SK-N-SH (cell line): ENCODE measurements around the gene DNAJB8. TPM values are rescaled to one million over a fixed set of nuclear protein-coding genes. Genes with fewer than 3 reads are reported as not detected.

Experiments used
- CTCF ChIA-PET: fragments of 300-600, 350-600 bp; formaldehyde crosslinking; extraction: SDS; loops from one replicate; lab custom pipeline; 2021; lab: Yijun Ruan, JAX
- POLR2A ChIA-PET: fragments of 350-600 bp; sonication (Branson Sonifier 250); formaldehyde crosslinking; extraction: SDS; loops from one replicate; lab custom pipeline; 2020; ENCODE audit warnings: antibody characterized with exemption, inconsistent platforms; lab: Yijun Ruan, JAX
- DNase-seq: peaks from one replicate; pipeline ENCODE4 v3.0.0; 2012
- H2AFZ ChIP-seq: fragments of 200-600 bp; sonication (generic); 2 replicates; pipeline ENCODE4 v1.8.1; 2016; ENCODE audit warnings: antibody characterized with exemption, mild to moderate bottlenecking, low read depth
- H3F3A ChIP-seq: fragments of 200-600 bp; sonication (generic); replicated peaks from 2 replicates; pipeline ENCODE3; 2016; ENCODE audit warnings: antibody characterized with exemption, mild to moderate bottlenecking; ENCODE audit not compliant: insufficient read depth
- H3K27ac ChIP-seq, 2 experiments: fragments of 200-500 bp in 1 of 2; fragments of 200-600 bp in 1 of 2; sonication (Bioruptor generic) in 1 of 2; sonication (generic), shearing (Covaris generic) in 1 of 2; 2 replicates each; pipeline versions ENCODE4 v1.5.1 to v1.6.1; 2014 to 2016; ENCODE audit warnings: low read depth in 2 of 2, inconsistent platforms in 1 of 2, low read length in 1 of 2, mild to moderate bottlenecking in 1 of 2, mixed read lengths in 1 of 2
- H3K27me3 ChIP-seq: fragments of 200-600 bp; sonication (generic), shearing (Covaris generic); 2 replicates; pipeline ENCODE4 v1.6.1; 2016; ENCODE audit warnings: mixed run types; ENCODE audit not compliant: insufficient read depth
- H3K36me3 ChIP-seq, 2 experiments: fragments of 200-500 bp in 1 of 2; fragments of 200-600 bp in 1 of 2; sonication (Bioruptor generic) in 1 of 2; sonication (generic) in 1 of 2; replicated peaks in 1 of 2; 2 replicates each; pipeline versions ENCODE3 to v1.5.1; 2014 to 2016; ENCODE audit warnings: low read length in 1 of 2, mild to moderate bottlenecking in 1 of 2; ENCODE audit not compliant: insufficient read depth in 2 of 2, control insufficient read depth in 1 of 2
- H3K4me1 ChIP-seq, 2 experiments: fragments of 200-500 bp in 1 of 2; fragments of 200-600 bp in 1 of 2; sonication (Bioruptor generic) in 1 of 2; sonication (generic), shearing (Covaris generic) in 1 of 2; 2 replicates each; pipeline versions ENCODE4 v1.5.1 to v1.6.1; 2014 to 2016; ENCODE audit warnings: low read depth in 1 of 2, low read length in 1 of 2, mixed run types in 1 of 2; ENCODE audit not compliant: insufficient read depth in 2 of 2, control insufficient read depth in 1 of 2
- H3K4me2 ChIP-seq: fragments of 200-600 bp; sonication (generic), shearing (Covaris generic); 2 replicates; pipeline ENCODE4 v1.6.1; 2017; ENCODE audit warnings: mixed run types
- H3K4me3 ChIP-seq, 2 experiments: fragments of 200-500 bp in 1 of 2; fragments of 200-600 bp in 1 of 2; sonication (Bioruptor generic) in 1 of 2; sonication (generic), shearing (Covaris generic) in 1 of 2; 2 replicates each; pipeline versions ENCODE4 v1.5.1 to v1.8.1; 2014 to 2016; ENCODE audit warnings: low read depth in 2 of 2, inconsistent platforms in 1 of 2, low read length in 1 of 2, mild to moderate bottlenecking in 1 of 2, mixed read lengths in 1 of 2, moderate library complexity in 1 of 2
- H3K79me2 ChIP-seq: fragments of 200-600 bp; sonication (generic); 2 replicates; pipeline ENCODE4 v1.8.1; 2017; ENCODE audit warnings: mild to moderate bottlenecking; ENCODE audit not compliant: insufficient read depth
- H3K9ac ChIP-seq: fragments of 200-600 bp; sonication (generic); 2 replicates; pipeline ENCODE4 v1.6.1; 2017; ENCODE audit warnings: mixed run types
- H3K9me2 ChIP-seq: fragments of 200-600 bp; sonication (generic); 2 replicates; pipeline ENCODE4 v1.6.1; 2017; ENCODE audit warnings: mixed run types
- H3K9me3 ChIP-seq: fragments of 200-600 bp; sonication (generic); 2 replicates; pipeline ENCODE4 v1.6.1; 2017; ENCODE audit warnings: mixed run types, mild to moderate bottlenecking, moderate library complexity
- H4K20me1 ChIP-seq: fragments of 200-600 bp; sonication (generic); 2 replicates; pipeline ENCODE4 v1.6.1; 2017; ENCODE audit warnings: mild to moderate bottlenecking, mixed run types; ENCODE audit not compliant: insufficient read depth
- CHD2 ChIP-seq: fragments of 150-350 bp; IDR thresholded peaks from 2 replicates; pipeline ENCODE4 v1.6.1; 2018; ENCODE audit warnings: low read length; ENCODE audit not compliant: partially characterized antibody
- ELF1 ChIP-seq: IDR thresholded peaks from 2 replicates; pipeline ENCODE4 v1.4.0; 2012
- EP300 ChIP-seq, 2 experiments: IDR thresholded peaks; 2 replicates each; pipeline versions ENCODE4 v1.4.0 to v1.6.1; 2012; ENCODE audit warnings: borderline replicate concordance in 1 of 2, low read depth in 1 of 2, low read length in 1 of 2
- FOSL2 ChIP-seq: IDR thresholded peaks from 2 replicates; pipeline ENCODE4 v1.4.0; 2012; ENCODE audit warnings: low read depth, mild to moderate bottlenecking, moderate library complexity, borderline replicate concordance
- FOXJ3 ChIP-seq: sonication (generic); formaldehyde crosslinking; IDR thresholded peaks from 2 replicates; pipeline ENCODE4 v1.5.1; 2020; ENCODE audit warnings: mild to moderate bottlenecking, missing genetic modification reagents
- FOXM1 ChIP-seq: IDR thresholded peaks from 2 replicates; pipeline ENCODE4 v1.4.0; 2012; ENCODE audit warnings: low read depth, mild to moderate bottlenecking
- MAX ChIP-seq: IDR thresholded peaks from 2 replicates; pipeline ENCODE4 v1.4.0; 2012; ENCODE audit warnings: low read depth
- MXI1 ChIP-seq: IDR thresholded peaks from 2 replicates; pipeline ENCODE4 v1.6.1; 2012; ENCODE audit warnings: mild to moderate bottlenecking, low read depth, low read length, improper control_type of control experiment
- NFIC ChIP-seq: IDR thresholded peaks from 2 replicates; pipeline ENCODE4 v1.4.0; 2012; ENCODE audit warnings: borderline replicate concordance
- RAD21 ChIP-seq: IDR thresholded peaks from 2 replicates; pipeline ENCODE4 v1.6.1; 2012; ENCODE audit warnings: mild to moderate bottlenecking, low read length
- RCOR1 ChIP-seq: fragments of 150-350 bp; IDR thresholded peaks from 2 replicates; pipeline ENCODE4 v1.6.1; 2017; ENCODE audit warnings: antibody characterized with exemption, low read length
- REST ChIP-seq: IDR thresholded peaks from 2 replicates; pipeline ENCODE4 v1.6.1; 2012; ENCODE audit warnings: mild to moderate bottlenecking, low read depth, low read length, moderate library complexity
- RXRA ChIP-seq: IDR thresholded peaks from 2 replicates; pipeline ENCODE4 v1.4.0; 2012; ENCODE audit warnings: low read depth, mild to moderate bottlenecking, borderline replicate concordance
- TAF1 ChIP-seq: IDR thresholded peaks from 2 replicates; pipeline ENCODE4 v1.6.1; 2012; ENCODE audit warnings: low read depth, mild to moderate bottlenecking, low read length, moderate library complexity, borderline replicate concordance
- TCF12 ChIP-seq: IDR thresholded peaks from 2 replicates; pipeline ENCODE4 v1.4.0; 2012
- TEAD4 ChIP-seq: IDR thresholded peaks from 2 replicates; pipeline ENCODE4 v1.4.0; 2012; ENCODE audit warnings: mild to moderate bottlenecking, borderline replicate concordance; ENCODE audit not compliant: insufficient read depth
- USF2 ChIP-seq: fragments of 150-350 bp; IDR thresholded peaks from 2 replicates; pipeline ENCODE4 v1.6.1; 2017; ENCODE audit warnings: antibody characterized with exemption, low read length, low read depth, borderline replicate concordance
- YY1 ChIP-seq: IDR thresholded peaks from 2 replicates; pipeline ENCODE4 v1.4.0; 2012; ENCODE audit warnings: low read depth, mild to moderate bottlenecking
- ZBTB33 ChIP-seq: IDR thresholded peaks from 2 replicates; pipeline ENCODE4 v1.4.0; 2012; ENCODE audit warnings: low read depth, borderline replicate concordance
- WGBS: methylation state at CpG from one replicate; pipeline ENCODE4 v1.1.6; 2017; ENCODE audit warnings: low lambda C conversion rate; 5-methylcytosine and 5-hydroxymethylcytosine counted together
- polyA plus RNA-seq, 3 experiments: library from polyadenylated mRNA; depleted of rRNA; stranded (reverse); fragments of >200 nt; gene quantifications; 2 replicates each; pipeline ENCODE4 v1.2.3, GENCODE V29; 2012

DNAJB8 gene
- polyA plus RNA-seq, 1 of the 3 experiments (the other 2 are of a cell fraction), result not detected

- Histone ChIP-seq H3K27ac (no peak overlapping the region), H3K4me3 (no peak overlapping the region), H3K9ac (no peak overlapping the region), H3K9me3 (no peaks in the 10 kb centered on the region), H3K4me1 (no peaks in the 10 kb centered on the region), H4K20me1 (no peaks in the 10 kb centered on the region), H3K36me3 (no peaks in the 10 kb centered on the region), H3K4me2 (no peak overlapping the region), H2AFZ (no peak overlapping the region), H3K9me2 (no peaks in the 10 kb centered on the region), H3F3A (no peaks in the 10 kb centered on the region), H3K79me2 (no peaks in the 10 kb centered on the region), H3K27me3 (no peaks in the 10 kb centered on the region)
- DNase-seq, result no peak
- ChIA-PET CTCF (interaction anchor here (0.6 to 2.7 kb wide), 8 partner anchors 10 to 449 kb away, joined by 3 to 14 read pairs (median 3); no protein-coding TSS in a partner anchor), POLR2A (interaction anchor here (1.5 kb wide), 1 partner anchor 14 kb away, joined by 5 read pairs; the partner anchor contains the start of gene GATA2)
- TF ChIP-seq YY1 (no peak), MAX (no peak), ELF1 (no peak), RXRA (no peak), CHD2 (no peak), FOXM1 (no peak), RAD21 (no peak), USF2 (no peak), NFIC (no peak), TEAD4 (no peak), EP300 (IDR thresholded peaks at IDR 0.05; ENCODE audit: borderline replicate concordance in 1 of 2, low read depth in 1 of 2, low read length in 1 of 2) (no peak), TAF1 (no peak), MXI1 (no peak), TCF12 (no peak), RCOR1 (no peak), FOXJ3 (CRISPR knock-in tag) (no peak), REST (no peak), FOSL2 (no peak), ZBTB33 (no peak)
- WGBS, result 39% methylated on average over 2 of the region's 2 CpGs
Measured at GRCh38 chr3:128506754-128507153, 40.1 kb upstream of the DNAJB8 start.
